HG03354 (cell line): ENCODE data around the gene SLC25A44.

Source experiments
- ATAC-seq: cut with Tn5 transposase; IDR thresholded peaks from one replicate; pipeline ENCODE4 v1.9.1; 2021; ENCODE audit warnings: mild to moderate bottlenecking; ENCODE audit not compliant: unreplicated experiment, poor library complexity, severe bottlenecking

The SLC25A44 gene

GRCh38 chr1:156259805-156260204 lies 65.9 kb downstream of the SLC25A44 start:
- ATAC-seq: no peak

GRCh38 chr1:156260896-156261295 lies 67.0 kb downstream of the SLC25A44 start:
- ATAC-seq: no peak
